ENCODE data around the gene SNX33.

GRCh38 chr15:75636026-75636425 is 11.7 kb upstream of the SNX33 start:
- no peak for TF ChIP-seq EZH2 (IDR thresholded peaks at IDR 0.05; ENCODE audit: insufficient read depth, low read length)
- no peak for TF ChIP-seq CTCF (IDR thresholded peaks at IDR 0.05; ENCODE audit: insufficient read depth, low read depth, low read length)

All from astrocyte (in vitro differentiated cells and primary cell).